HG02571 (cell line): ENCODE measurements around the gene OR4D9.

Experiments
- ATAC-seq: cut with Tn5 transposase; IDR thresholded peaks from one replicate; pipeline ENCODE4 v1.9.1; 2021; ENCODE audit warnings: mild to moderate bottlenecking, moderate library complexity; ENCODE audit not compliant: unreplicated experiment

Gene OR4D9

DNA sequence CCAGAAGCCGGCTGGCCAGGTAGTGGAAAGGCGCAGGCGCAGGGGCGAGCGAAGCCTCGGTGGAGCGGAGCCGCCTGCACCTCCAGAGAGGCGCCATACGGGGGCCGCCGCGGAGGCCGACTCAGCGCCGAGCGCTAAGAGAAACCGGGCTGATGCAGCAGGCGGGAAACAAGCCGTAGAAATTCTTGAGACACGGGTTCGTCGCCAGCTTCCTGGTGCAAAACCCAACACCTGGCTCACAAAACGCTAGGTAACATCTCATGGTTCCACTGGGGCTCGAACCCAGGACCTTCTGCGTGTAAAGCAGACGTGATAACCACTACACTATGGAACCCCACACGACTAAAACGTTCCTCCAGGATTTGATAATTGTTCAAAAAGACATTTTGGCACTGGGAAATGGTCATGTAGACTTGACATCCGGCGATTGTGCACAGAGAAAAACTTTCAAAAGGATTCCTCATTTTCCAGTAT lies 39.1 kb downstream of the OR4D9 start:
- peak; percentile 86 for ATAC-seq

DNA sequence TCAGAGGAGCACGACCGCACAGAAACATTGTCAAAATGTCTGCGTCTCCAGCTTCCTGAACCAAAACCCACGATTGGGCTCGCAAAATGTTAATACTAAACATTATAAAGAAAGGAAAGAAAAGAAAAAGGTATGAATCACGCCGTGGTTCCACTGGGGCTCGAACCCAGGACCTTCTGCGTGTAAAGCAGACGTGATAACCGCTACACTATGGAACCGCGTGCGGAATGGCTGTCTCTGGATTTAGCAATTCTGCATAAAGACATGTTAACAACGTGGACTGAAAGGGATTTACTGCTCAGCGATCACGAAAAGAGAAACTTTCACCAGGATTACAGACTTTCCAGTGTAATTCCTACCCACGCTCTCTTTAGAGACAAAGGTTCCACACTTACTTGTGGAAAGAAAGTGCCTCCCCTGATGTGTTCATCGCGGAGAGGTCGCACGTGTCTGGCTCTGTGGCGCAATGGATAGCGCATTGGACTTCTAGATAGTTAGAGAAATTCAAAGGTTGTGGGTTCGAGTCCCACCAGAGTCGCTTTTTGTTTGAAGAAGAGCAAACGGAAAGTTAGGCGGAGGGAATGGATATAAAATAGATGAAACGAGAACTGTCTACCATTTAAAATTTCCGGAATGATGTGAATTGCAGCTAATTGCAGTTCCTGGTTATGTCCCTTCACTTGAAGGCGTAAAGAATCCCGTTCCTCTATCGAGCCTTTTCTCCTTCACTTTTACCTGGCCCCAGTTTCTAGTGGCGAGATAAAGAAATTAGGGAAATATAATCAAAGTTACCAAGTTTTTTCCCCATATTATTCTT lies 39.7 kb downstream of the OR4D9 start:
- peak; percentile 39 for ATAC-seq

DNA sequence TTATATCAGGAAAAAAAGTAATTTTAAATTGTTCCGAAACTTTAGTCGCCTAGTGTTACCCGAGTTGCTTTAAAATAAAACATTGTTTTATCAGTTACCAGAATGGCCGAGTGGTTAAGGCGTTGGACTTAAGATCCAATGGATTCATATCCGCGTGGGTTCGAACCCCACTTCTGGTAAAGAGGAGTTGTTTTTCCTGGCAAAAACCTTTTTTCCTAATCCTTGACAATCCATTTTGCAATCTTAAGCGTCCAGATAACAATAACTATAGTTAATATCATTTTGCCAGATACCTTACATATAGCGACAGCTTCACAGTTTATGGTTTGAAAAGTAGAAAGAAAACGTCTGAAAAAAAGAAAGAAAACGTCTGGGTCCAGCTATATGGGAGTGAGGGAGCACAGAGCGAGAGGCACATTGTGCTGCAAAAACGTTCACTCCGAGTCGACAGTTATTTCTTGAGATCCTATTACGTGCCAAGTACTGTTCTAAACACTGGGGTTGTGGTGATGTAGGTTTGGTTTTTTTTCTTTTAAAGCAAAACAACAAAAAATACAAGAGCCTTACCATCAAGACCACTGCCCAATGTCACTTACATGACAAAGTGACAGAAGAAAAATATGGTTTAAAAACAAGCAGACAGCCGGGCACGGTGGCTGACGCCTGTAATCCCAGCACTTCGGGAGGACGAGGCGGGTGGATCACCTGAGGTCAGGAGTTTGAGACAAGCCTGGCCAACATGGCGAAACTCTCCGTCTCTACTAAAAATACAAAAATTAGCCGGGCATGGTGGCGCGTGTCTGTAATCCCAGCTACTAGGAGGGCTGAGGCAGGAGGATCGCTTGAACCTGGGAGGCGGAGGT lies 40.6 kb downstream of the OR4D9 start:
- ATAC-seq = no peak

DNA sequence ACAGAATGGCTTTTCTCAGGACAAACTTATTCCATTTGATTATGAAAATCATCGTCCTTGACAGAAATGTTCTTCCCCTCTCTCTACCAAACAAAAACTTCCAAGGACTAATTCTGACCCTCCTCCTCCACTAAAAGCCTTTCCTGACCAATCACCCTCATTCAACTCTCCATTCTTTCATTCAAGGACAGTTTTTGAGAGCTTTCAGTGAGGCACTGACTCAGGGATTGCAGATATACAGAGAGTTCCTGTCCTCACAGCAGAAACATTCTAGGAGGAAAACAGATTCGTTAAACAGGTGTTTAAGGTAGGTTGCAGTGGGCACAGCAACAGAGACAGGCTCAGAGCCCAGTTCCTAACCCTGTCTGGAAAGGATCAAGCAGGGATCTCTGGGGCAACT lies 41.5 kb downstream of the OR4D9 start:
- no peak for ATAC-seq

GRCh38 chr11:59553323-59553722 lies 42.0 kb downstream of the OR4D9 start:
- no peak for ATAC-seq

GRCh38 chr11:59555601-59556114 lies 44.3 kb downstream of the OR4D9 start:
- ATAC-seq = no peak

DNA sequence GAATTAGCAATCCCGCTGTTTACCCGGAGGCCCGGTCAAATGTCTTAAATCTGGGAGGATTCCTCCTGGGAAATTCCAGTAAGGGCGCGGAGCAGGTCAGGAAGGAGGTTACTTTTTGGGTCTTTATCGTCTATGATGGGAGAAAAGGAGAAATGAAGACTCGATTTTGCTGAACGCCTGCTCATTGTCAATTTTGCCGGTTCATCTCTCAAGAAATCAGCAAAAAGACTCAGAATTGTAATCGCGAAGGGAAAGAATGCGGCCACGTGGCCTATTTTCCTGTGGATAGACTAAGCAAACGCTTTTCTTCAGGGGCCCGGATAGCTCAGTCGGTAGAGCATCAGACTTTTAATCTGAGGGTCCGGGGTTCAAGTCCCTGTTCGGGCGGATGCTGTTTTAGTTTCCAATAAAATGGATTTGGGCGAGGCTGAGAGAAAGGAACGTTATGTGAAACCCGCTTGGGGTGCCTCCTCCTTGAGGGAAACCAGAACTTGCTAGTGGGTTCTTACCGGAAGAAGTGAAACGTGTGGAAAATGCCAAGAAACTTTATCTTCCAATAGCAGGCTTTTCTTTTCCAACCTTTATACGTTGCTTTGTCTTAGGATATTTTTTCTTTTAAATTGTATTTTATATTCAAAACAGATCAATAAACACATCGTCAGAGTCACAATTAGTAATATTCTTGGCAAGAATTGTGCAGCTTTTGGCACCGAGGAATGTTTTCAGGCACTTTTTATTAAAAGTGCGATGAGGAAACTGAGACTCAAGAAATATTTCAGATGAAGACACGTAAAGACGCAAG lies 45.0 kb downstream of the OR4D9 start:
- ATAC-seq = no peak

- ATAC-seq = no peak
Measured at GRCh38 chr11:59556917-59557348, 45.6 kb downstream of the OR4D9 start.

DNA sequence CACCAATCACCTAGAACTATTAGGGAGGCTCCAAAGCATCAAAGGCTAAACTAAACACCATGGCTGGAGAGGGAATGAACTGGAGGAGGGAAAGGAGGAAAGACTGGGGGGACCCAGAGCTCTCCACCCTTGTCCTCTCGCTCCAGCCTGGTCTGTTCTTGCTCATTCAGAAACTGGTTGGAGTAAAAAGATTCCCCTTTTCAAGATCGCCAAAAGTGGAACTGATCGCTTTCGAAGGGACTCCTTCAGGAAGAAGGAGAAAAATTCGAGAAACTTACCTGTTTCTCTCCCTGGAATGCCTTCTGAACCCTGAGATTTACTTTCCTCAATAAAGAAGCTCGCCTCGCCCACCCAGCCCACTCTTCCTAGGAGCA lies 46.9 kb downstream of the OR4D9 start:
- ATAC-seq = no peak

DNA sequence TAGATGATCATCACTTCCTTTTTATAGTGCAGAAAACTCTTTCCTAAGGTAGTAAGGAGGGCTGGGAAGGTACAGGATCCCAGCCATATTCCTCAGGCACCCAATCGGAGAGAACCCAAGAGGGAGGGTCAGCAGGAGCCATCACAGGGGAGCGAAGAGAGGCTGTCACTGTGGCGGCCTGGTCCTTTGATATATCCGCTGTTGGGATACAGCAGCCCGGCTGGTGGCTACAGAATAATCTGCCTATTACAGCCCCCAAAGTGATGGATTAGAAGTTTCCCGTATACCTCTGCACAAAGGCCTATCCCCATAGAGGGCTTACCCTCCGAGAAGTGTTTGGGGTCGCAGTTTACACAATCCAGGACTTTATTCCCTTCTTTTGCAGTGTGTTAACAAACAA lies 48.5 kb downstream of the OR4D9 start:
- ATAC-seq = no peak

- ATAC-seq = peak; percentile 28
Measured at GRCh38 chr11:59560290-59560701, 49.0 kb downstream of the OR4D9 start.

DNA sequence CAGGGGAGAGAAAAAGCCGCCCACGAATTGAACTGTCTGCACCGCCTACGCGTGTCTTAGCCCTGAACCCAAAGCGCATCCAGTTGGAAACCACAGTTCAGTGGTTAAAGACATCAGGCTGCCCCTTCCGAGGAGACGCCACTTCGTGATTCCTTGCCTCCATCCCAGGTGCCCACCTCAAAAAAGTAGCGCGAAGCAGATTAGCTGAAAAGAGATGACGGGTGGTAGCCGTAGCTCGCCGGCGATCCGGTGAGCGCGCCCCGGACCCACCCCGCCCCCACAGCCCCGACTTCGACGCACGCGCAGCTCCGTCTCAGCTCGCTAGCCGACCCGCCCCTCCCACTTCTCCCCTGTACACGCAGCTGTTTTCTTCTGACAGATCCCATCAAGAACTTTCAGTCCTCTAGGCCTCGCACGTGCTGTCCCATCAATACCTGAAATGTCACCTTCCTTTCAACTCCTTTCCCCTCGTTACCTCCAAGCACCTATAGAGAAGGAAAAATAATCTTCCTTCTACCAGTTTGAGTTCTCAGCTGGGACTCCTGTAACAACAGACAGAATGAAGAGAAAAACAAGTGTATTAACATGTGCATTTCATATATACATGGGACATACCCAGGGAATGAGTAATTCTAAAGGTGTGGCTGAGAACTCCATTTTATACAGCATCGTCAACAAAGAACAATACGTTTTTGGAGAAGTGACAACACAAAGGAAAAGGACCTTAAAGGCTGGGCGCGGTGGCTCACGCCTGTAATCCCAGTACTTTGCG lies 49.5 kb downstream of the OR4D9 start:
- ATAC-seq = peak; percentile 37

DNA sequence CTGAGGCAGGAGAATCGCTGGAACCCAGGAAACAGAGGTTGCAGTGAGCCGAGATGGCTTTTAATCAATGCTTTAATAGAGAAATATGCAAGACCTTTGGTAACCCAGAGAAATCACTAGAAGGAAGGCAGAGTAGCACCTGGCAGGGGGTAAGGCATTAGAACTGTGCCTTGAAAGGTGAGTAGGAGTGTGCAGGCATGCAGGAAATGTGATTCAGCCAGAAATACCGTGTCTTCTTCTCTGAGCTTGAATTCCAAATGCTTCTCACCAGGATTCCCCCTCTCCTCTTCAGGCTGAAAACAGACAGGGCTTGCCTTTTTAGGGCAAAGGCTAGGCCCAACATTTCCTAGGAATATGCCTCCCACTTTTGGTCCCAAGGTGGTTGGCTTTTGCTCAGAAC lies 51.0 kb downstream of the OR4D9 start:
- no peak for ATAC-seq
